MCF 10A (cell line): Measurements from ENCODE around the gene SYT12. TPM values are rescaled to one million over a fixed set of nuclear protein-coding genes. Genes with fewer than 3 reads are reported as not detected.

Experiments used
- BruUV-seq: library from RNA; stranded (reverse); fragments of 400-500 nt; replicated peaks from 2 replicates; lab custom pipeline; 2021; lab: Mats Ljungman, UMichigan
- CTCF ChIA-PET: fragments of 300-600 bp; sonication (Branson Sonifier 250); formaldehyde crosslinking; extraction: SDS; loops from one replicate; lab custom pipeline; 2021; ENCODE audit warnings: antibody characterized with exemption, inconsistent platforms; lab: Yijun Ruan, JAX
- POLR2A ChIA-PET: fragments of 300-600, 350-650 bp; sonication (Branson Sonifier 250); formaldehyde crosslinking; extraction: SDS; loops from one replicate; lab custom pipeline; 2020; ENCODE audit warnings: antibody characterized with exemption, inconsistent platforms; lab: Yijun Ruan, JAX
- DNase-seq: peaks from one replicate; pipeline ENCODE4 v3.0.0-alpha.2; 2018; ENCODE audit not compliant: unreplicated experiment
- H3K27ac Mint-ChIP-seq: one replicate; pipeline ENCODE4 v1.8.0; 2022; ENCODE audit warnings: mild to moderate bottlenecking, low read depth, mixed read lengths; ENCODE audit not compliant: unreplicated experiment
- H3K27me3 Mint-ChIP-seq: one replicate; pipeline ENCODE4 v1.8.0; 2022; ENCODE audit warnings: mixed read lengths; ENCODE audit not compliant: insufficient read depth, unreplicated experiment
- H3K36me3 Mint-ChIP-seq: one replicate; pipeline ENCODE4 v1.8.0; 2022; ENCODE audit warnings: mild to moderate bottlenecking, moderate library complexity, mixed read lengths; ENCODE audit not compliant: insufficient read depth, unreplicated experiment
- H3K4me1 Mint-ChIP-seq: one replicate; pipeline ENCODE4 v1.8.0; 2022; ENCODE audit warnings: mixed read lengths; ENCODE audit not compliant: insufficient read depth, unreplicated experiment
- H3K4me3 Mint-ChIP-seq: one replicate; pipeline ENCODE4 v1.8.0; 2022; ENCODE audit warnings: mild to moderate bottlenecking, moderate library complexity, mixed read lengths; ENCODE audit not compliant: unreplicated experiment
- H3K9me3 Mint-ChIP-seq: one replicate; pipeline ENCODE4 v1.8.0; 2022; ENCODE audit warnings: mixed read lengths; ENCODE audit not compliant: unreplicated experiment
- CTCF ChIP-seq: fragments of 200-600 bp; IDR thresholded peaks from one replicate; pipeline ENCODE4 v1.8.0; 2022; ENCODE audit warnings: antibody characterized with exemption, mild to moderate bottlenecking; ENCODE audit not compliant: unreplicated experiment
- intact Hi-C: fragments of 100-400 bp; cut with micrococcal nuclease; formaldehyde crosslinking; loops from 2 replicates; pipeline ENCODE4 v1.14.1; 2022
- total RNA-seq: library from RNA; stranded (reverse); gene quantifications from 2 replicates; pipeline ENCODE4 v1.2.3, GENCODE V29; 2022

The SYT12 gene
- total RNA-seq, 1 experiment from 2014 or later, result 0.44 TPM

- no peaks in the 10 kb centered on the region for H3K27me3 Mint-ChIP-seq
- POLR2A ChIA-PET, result interaction anchor here (1.7 to 1.8 kb wide), 2 partner anchors 10 to 11 kb away, joined by 5 to 6 read pairs; no protein-coding TSS in a partner anchor
- DNase-seq, result no peak
- intact Hi-C loops, result no loop called here
- H3K9me3 Mint-ChIP-seq, result no peaks in the 10 kb centered on the region
- CTCF ChIA-PET, result interaction anchor here (0.7 kb wide), 1 partner anchor 13 kb away, joined by 6 read pairs; no protein-coding TSS in a partner anchor
- no peak for TF ChIP-seq CTCF
- peak overlapping the region; percentile 46 for H3K27ac Mint-ChIP-seq
- no TSS peak for BruUV-seq
- H3K4me3 Mint-ChIP-seq, result no peak overlapping the region
- H3K36me3 Mint-ChIP-seq, result peaks cover 53% of the 10 kb centered on the region
- peaks cover 16% of the 10 kb centered on the region for H3K4me1 Mint-ChIP-seq
These were observed 43.4 kb downstream of the SYT12 start for GRCh38 chr11:67066333-67066709.

GRCh38 chr11:67071420-67072284, 48.7 kb downstream of the SYT12 start:
- Mint-ChIP-seq H3K27ac (no peak overlapping the region), H3K36me3 (peaks cover 64% of the 10 kb centered on the region), H3K4me3 (no peak overlapping the region), H3K9me3 (no peaks in the 10 kb centered on the region), H3K27me3 (no peaks in the 10 kb centered on the region), H3K4me1 (peaks cover 5% of the 10 kb centered on the region)
- POLR2A ChIA-PET, result no interaction called here
- TSS peak; percentile 64 for BruUV-seq
- CTCF ChIA-PET, result interaction anchor here (0.6 to 4.6 kb wide), 7 partner anchors 9 to 1729 kb away, joined by 3 to 30 read pairs (median 3); partner anchors contain the start of gene RHOD
- TF ChIP-seq CTCF, result peak; percentile 27
- intact Hi-C loops, result no loop called here
- DNase-seq, result peak; percentile 17

GRCh38 chr11:67072295-67072694, 49.4 kb downstream of the SYT12 start:
- Mint-ChIP-seq H3K36me3 (peaks cover 61% of the 10 kb centered on the region), H3K27ac (no peak overlapping the region), H3K27me3 (no peaks in the 10 kb centered on the region), H3K4me1 (peaks cover 11% of the 10 kb centered on the region), H3K9me3 (no peaks in the 10 kb centered on the region), H3K4me3 (no peak overlapping the region)
- DNase-seq, result no peak
- no peak for TF ChIP-seq CTCF
- intact Hi-C loops, result no loop called here
- ChIA-PET POLR2A (interaction anchor here (0.7 kb wide), 1 partner anchor 232 kb away, joined by 3 read pairs; no protein-coding TSS in a partner anchor), CTCF (interaction anchor here (0.6 to 4.6 kb wide), 7 partner anchors 9 to 1730 kb away, joined by 3 to 30 read pairs (median 3); partner anchors contain the start of gene RHOD)
- BruUV-seq, result no TSS peak

GRCh38 chr11:67073908-67074307, 51.0 kb downstream of the SYT12 start:
- no TSS peak for BruUV-seq
- ChIA-PET POLR2A (interaction anchor here (0.7 to 1.4 kb wide), 4 partner anchors 45 to 288 kb away, joined by 3 to 5 read pairs (median 4); partner anchors contain the start of genes KDM2A and SSH3), CTCF (interaction anchor here (0.6 to 4.6 kb wide), 3 partner anchors 19 to 308 kb away, joined by 5 to 30 read pairs (median 6); partner anchors contain the start of gene RHOD)
- Mint-ChIP-seq H3K36me3 (peaks cover 58% of the 10 kb centered on the region), H3K27ac (no peak overlapping the region), H3K9me3 (no peaks in the 10 kb centered on the region), H3K27me3 (no peaks in the 10 kb centered on the region), H3K4me3 (no peak overlapping the region), H3K4me1 (peaks cover 25% of the 10 kb centered on the region)
- intact Hi-C loops, result no loop called here
- no peak for TF ChIP-seq CTCF
- no peak for DNase-seq
